ENCODE measurements around the gene PRTFDC1.

PRTFDC1 gene

DNA sequence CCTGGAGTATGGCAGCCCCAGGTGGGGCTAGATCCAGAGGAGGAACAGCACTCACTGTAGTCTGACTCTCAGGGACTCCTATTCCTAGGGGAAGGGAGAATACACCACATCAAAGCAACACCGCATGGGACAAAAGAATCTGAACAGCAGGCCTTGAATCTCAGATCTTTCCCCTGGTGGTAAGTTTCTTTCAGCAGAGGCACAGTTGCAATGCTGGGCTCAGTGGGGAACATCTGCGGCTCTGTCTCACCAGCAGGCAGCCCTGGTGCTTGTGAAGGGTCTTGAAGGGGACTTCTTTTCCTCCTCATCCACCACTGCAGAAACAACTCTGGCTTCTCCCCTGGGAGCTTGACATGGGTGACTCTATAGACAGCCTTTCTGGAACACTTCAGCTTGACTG, 117.5 kb downstream of the PRTFDC1 start:
- no peak for DNase-seq (ENCODE audit: low read depth)
- H3K4me3 ChIP-seq (ENCODE audit: low read depth, low read length), result no peak overlapping the region
- TF ChIP-seq, protein P1, sequence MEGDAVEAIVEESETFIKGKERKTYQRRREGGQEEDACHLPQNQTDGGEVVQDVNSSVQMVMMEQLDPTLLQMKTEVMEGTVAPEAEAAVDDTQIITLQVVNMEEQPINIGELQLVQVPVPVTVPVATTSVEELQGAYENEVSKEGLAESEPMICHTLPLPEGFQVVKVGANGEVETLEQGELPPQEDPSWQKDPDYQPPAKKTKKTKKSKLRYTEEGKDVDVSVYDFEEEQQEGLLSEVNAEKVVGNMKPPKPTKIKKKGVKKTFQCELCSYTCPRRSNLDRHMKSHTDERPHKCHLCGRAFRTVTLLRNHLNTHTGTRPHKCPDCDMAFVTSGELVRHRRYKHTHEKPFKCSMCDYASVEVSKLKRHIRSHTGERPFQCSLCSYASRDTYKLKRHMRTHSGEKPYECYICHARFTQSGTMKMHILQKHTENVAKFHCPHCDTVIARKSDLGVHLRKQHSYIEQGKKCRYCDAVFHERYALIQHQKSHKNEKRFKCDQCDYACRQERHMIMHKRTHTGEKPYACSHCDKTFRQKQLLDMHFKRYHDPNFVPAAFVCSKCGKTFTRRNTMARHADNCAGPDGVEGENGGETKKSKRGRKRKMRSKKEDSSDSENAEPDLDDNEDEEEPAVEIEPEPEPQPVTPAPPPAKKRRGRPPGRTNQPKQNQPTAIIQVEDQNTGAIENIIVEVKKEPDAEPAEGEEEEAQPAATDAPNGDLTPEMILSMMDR (IDR thresholded peaks at IDR 0.05; ENCODE audit: low read depth, low read length, missing control alignments), result no peak

DNA sequence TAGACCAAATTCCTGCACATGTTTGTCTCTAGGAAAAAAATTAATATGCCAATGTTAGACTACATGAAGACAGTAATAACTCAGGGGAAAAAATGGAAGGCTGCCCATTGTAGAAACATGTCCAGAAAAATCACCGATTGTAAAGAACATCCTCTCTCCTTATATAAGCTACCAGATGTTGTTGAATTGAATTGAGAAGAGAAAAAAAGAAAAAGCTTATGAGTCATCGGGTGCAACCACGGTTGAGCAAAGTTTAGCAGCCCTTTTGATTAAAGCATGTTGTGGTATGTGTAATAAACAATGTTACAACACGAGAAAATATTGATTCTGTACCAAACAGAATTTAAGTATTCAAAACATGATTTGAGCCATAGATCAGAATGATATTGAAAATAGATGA, 126.4 kb downstream of the PRTFDC1 start:
- DNase-seq (ENCODE audit: low read depth), result no peak

DNA sequence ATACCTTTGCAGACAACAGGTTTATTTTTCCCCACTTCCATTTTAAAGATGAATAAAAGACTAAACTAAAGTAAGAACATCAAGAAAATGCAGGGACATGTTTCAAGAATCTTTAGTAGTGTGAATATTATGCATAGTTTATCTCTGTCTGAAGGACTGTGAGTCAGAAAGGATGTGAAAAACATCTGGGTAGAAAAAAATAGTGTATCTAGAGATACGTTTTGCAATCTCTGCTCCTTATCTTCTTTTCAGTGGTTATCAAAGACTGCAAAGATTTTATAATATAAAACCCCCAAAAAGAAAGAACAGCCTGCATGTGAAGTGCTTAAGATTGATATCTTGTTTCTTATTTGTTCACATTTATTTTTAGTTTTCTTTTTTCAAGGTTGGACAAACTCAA, 126.9 kb downstream of the PRTFDC1 start:
- TF ChIP-seq, protein P1 (IDR thresholded peaks at IDR 0.05; ENCODE audit: low read depth, low read length, missing control alignments), result no peak
- no peak for DNase-seq (ENCODE audit: low read depth)
- H3K4me3 ChIP-seq (ENCODE audit: low read depth, low read length), result no peak overlapping the region

More for the DNA sequence above, 126.4 kb downstream of the PRTFDC1 start:
- TF ChIP-seq, protein P1 (IDR thresholded peaks at IDR 0.05; ENCODE audit: low read depth, low read length, missing control alignments), result no peak
- H3K4me3 ChIP-seq (ENCODE audit: low read depth, low read length), result no peak overlapping the region

DNA sequence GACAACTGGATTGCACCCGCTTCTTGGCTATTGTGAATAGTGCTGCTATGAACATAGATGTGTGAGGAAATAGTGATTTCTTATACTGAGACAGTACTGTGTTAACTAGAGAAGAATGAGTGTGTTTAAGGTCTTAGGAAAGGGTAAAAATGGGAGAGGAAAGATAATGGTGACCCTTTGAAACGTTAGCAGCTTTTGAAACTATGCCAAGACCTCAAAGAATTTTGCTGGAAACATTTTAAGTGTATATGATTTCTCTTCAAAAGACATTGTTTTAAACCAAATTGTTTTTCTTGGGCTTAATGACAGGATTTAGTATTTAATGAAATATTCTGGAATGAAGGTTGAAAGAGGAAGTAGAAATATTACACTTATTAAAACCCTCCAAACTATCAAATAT, 127.9 kb downstream of the PRTFDC1 start:
- H3K4me3 ChIP-seq (ENCODE audit: low read depth, low read length), result no peak overlapping the region
- no peak for DNase-seq (ENCODE audit: low read depth)
- TF ChIP-seq, protein P1 (IDR thresholded peaks at IDR 0.05; ENCODE audit: low read depth, low read length, missing control alignments), result no peak

DNA sequence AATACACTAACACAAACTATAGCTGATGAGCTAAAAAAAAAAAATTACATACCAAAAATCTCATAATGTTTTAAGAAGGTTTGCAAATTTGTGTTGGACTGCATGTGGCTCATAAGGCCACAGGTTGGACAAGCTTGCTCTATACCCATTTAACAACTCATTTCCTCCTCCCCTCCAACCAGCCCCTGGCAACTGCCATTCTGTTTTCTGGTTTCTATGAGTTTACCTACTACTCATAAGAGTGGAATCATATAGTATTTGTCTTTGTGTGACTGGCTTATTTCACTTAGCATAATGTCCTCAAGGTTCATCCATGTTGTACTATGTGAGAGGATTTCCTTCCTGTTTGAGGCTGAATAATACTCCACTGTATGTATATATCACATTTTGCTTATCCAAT, 128.3 kb downstream of the PRTFDC1 start:
- H3K4me3 ChIP-seq (ENCODE audit: low read depth, low read length), result no peak overlapping the region
- no peak for DNase-seq (ENCODE audit: low read depth)
- TF ChIP-seq, protein P1 (IDR thresholded peaks at IDR 0.05; ENCODE audit: low read depth, low read length, missing control alignments), result no peak

DNA sequence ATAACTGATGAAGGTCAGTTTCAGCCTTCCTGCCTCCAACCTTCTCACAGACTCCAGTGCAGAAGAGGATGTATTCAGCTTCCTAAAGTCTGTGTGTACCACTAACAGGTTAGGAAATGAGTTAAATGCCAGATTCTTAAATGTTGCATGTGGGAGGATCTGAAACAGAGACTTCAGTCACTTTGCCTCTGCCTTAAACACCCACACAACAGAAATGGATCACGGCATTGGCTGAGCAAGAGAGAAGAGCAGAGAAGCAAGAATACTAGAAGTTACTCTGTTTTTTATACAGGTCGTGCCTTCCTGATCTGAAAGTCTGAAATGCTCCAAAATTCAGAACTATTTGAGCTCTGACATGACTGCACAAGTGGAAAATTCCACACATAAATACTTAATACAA, 129.8 kb downstream of the PRTFDC1 start:
- TF ChIP-seq, protein P1 (IDR thresholded peaks at IDR 0.05; ENCODE audit: low read depth, low read length, missing control alignments), result no peak
- DNase-seq (ENCODE audit: low read depth), result peak; percentile 38
- no peak overlapping the region for H3K4me3 ChIP-seq (ENCODE audit: low read depth, low read length)

DNA sequence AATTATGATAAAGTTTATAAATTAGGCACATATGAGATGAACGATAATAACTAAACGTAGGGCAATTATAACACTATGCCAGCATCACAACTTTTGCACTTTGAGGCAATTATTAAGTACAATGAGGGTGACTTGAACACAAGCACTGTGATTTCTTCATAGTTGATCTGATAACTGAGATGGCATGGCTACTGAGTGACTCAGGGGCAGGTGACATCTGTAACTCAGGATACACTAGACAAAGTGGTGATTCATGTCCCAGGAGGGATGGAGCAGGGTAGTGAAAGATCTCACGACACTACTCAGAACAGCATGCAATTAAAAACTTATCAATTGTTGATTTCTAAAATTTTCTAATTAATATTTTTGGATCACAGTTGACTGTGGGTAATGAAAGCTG, 130.4 kb downstream of the PRTFDC1 start:
- no peak overlapping the region for H3K4me3 ChIP-seq (ENCODE audit: low read depth, low read length)
- TF ChIP-seq, protein P1 (IDR thresholded peaks at IDR 0.05; ENCODE audit: low read depth, low read length, missing control alignments), result no peak
- DNase-seq (ENCODE audit: low read depth), result no peak

Measured in GM12864 (cell line).